HG02943 (cell line): ENCODE measurements around the gene NKX2-3.

Experiments
- ATAC-seq: cut with Tn5 transposase; IDR thresholded peaks from one replicate; pipeline ENCODE4 v1.9.1; 2021; ENCODE audit warnings: mild to moderate bottlenecking, low read depth, moderate library complexity; ENCODE audit not compliant: unreplicated experiment

NKX2-3 gene

DNA sequence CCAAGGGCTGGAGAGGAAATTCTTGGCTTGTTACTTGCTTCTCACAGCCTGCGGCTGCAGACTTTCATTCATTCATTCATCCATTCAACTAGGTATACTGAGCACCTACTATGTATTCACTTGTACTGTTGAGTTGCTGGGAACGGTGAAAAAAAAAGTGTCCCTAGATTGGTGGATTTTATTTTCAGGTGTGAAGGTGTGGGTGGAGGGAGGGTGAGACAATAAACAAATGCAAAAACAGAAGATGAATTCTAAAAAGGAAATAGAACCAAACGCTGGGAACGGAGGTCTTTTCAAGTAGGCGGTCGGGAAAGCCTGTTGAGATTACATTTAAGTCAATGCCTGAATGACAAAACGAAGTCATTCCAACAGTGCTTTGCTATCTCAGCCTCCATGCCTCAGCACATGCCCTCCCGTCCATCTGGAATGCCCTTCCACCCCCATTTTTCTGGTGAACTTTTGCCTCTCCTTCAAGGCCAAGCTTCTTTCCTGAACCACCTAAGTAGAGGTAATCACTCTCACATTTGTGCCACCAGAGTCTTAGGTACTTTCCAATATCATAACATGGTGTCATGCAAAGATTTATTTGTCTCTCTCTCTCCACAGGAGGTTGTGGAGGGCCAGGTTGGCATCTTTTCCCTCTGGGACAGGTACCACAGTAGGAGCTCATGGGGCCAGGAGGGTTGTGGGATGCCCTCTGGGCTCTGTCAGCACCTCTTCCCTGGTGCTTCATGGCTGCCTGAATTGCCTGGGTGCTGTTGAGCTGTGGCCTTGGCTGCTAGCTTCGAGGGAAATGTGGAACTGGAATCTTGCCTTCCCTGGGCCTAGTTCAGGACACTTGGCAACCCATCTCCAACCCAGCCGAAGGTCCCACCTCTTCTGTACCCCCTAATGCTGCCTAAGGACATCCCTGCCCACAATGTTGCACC lies 5.5 kb downstream of the NKX2-3 start:
- no peak for ATAC-seq

DNA sequence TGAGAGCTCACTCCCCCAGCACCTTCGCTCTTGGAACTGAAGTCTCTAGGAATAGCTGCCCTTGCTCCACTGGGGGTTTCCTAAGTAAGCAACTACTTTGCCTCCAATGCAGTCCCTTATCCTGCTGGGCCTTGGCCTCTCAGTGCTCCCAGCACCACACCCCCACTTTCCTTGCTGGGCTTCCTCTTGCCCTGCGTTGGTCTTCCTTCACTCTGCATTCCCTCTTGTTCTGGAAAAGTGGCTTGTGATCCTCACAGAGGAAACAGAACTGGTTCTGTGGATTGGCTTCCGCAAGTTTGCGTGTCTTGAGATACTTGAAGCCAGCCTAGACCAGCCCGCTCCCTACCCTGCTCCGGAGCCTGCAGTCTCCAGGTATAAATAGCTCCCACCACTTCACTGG lies 6.4 kb downstream of the NKX2-3 start:
- ATAC-seq, result no peak

DNA sequence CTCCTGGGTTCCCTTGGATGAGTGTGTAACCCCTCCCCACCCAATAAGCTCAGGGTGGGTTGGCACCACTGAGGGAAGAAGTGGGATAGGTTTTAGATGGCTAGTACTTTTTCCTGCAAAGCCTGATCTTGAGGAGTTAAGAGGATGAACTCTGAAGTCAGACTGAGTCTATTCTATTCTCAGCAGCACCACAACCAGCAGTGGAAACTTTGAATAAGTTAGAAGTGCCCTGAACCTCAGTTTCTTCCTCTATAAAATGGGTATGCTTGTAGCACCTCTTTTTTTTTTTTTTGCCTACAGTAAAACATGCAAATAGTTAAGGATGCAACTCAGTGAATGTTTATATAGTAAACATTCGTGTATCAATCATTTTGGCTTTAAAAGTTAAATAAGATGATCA lies 7.1 kb downstream of the NKX2-3 start:
- no peak for ATAC-seq

GRCh38 chr10:99540306-99540656 lies 7.5 kb downstream of the NKX2-3 start:
- ATAC-seq, result no peak

DNA sequence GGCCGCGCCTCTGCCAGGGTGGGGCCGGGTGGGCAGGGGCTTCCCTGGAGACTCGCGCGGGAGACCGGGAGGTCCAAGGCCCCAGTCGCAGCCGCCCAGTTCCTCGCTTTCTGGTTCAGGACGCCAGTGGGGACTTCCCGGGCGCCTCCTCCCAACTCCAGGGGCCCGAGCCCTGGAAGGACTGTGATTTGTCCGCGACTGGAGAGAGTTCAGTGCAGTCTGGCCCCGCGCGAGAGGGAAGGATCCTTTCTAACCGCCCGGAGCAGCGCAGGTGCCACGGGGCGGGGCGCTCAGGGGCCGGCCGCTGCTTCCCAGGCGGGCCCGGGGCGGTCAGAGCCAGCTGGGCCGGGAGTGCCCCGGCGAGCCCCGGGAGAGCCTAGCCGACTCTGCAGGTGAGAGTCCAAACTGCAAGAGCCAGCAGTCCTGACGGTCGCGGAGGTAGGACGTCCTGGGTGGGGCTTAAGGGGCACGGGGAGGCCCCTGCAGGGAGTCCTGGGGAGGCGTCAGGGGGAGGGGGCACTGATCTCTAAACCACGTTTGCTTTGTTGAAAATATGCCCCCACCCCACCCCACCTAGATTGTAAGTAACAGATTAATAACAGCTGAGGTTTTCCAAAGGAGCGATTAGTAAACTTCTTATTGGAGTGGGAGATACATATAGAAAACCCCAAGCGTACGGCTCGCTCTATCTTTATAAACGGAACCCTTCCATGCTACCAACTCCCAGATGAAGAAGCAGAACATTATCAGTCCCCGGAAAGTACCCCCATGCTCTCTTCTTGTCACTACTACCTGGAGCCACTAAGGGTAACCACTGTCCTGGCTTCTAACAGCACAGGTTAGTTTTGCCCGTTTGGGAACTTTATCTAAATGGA lies 8.2 kb downstream of the NKX2-3 start:
- ATAC-seq, result no peak

DNA sequence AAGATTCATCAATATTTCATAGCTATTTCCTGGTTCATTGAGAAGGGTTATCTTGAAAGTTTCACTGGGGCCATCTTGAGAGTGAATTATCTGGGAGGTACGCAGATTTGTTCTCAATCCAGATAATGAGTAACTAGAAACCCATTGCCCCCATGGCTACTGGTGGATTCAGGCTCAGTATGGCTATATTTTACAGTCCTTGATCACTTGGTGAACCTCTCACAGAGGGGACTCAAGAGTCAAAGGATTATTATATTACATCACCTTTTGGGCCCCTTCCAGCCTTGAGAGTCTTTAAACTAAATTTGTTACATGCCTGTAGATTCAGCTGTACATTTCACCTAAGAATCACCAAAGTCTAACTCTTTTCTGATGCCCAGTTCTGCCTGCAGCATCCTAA lies 11.6 kb downstream of the NKX2-3 start:
- ATAC-seq, result no peak

DNA sequence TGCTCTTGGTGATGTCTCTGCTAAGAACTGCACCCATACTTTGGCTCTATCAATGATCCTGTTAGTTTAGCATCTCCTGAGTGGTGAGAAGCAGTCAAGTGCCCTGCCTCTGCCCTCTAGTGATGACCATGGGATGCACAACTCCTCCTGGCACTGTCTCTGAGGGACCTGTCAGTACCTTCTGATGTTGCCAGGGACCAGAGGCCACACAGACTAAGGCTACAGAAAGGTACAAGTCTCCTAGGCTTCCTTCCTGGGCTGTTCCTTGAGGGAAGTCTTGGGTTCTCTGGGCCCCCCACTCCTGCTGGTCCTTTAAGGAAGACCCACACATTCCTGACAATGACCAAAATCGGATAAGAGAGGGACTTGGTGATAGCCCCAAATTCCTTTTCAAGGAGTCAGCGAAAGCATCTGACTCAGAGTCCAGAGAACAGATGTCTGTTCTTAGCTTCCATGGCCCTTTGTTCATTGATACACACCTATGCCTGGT lies 15.3 kb downstream of the NKX2-3 start:
- ATAC-seq, result no peak

DNA sequence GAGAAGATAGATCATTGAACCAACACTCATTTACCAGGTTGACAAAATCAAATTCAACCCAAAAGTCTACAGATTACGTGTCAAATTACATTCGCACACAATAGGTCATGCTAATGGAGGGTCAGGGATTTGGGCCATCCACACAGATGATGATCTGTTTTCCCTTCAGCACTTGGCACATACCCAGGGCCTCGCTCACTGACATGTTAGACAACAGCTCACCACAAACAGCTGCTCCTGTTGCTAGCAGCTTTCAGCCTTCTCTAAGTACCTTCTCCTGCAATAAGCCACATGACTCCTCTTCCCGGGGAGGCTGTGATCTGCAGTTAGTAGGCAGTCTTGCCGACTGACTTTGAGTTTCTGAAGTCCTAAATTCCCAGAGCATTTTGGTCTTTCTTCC lies 18.4 kb downstream of the NKX2-3 start:
- ATAC-seq, result no peak

GRCh38 chr10:99551616-99552015 lies 18.9 kb downstream of the NKX2-3 start:
- ATAC-seq, result no peak

GRCh38 chr10:99555371-99555770 lies 22.6 kb downstream of the NKX2-3 start:
- ATAC-seq, result no peak

DNA sequence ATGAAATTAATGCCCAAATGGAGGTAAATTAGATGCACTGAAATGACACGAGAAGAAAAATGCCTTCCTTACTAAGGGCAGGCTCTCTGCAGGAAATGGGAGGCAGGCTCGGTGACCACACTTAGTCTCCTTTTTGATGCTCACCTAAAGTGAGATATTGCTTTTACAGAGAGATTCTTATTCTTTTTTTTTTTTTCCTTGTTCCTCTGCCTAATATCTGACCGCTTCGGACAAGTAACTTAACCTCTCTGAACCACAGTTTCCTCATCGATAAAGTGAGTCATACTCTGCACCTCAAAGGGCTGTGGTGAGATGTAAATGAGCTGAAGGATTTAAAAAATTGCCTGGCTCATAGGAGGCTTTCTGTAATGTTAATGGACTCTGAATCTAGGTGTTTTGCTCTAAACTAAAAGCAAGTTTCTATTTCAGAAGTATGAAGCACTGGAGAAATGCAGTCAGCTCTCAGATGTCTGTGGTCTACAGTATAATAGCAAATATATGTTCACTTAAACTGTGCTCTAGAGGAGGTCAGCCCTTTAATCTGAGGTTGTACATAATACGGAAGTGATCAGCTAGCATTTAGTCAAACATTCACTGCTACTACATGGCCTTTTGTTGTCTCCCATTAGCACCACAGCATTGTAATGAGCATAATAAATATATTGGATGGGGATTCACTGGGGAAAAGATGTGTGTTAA lies 23.2 kb downstream of the NKX2-3 start:
- ATAC-seq, result peak; percentile 70

GRCh38 chr10:99557044-99557443 lies 24.3 kb downstream of the NKX2-3 start:
- ATAC-seq, result no peak

DNA sequence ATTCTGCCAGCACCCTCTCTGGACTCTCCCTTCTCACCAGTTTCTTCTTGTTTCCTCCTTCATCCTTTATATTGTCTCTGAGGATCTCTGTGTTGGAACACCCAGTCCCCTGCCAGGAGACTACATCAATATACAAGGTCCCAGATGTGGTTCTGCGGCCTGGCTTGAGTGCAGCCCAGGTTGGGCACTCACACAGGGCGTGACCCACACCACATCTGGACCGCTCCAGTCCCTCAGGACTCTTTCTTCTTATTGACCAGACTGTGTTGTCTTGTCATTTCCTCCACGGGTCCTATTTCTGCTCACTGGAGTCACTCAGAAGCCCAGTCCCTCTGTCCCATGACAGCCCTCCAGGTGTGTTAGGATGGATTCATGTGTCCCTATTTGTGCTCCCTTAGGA lies 26.0 kb downstream of the NKX2-3 start:
- no peak for ATAC-seq

GRCh38 chr10:99560277-99561126 lies 27.8 kb downstream of the NKX2-3 start:
- ATAC-seq, result no peak

- no peak for ATAC-seq
These were observed 29.9 kb downstream of the NKX2-3 start for GRCh38 chr10:99562631-99563030.

DNA sequence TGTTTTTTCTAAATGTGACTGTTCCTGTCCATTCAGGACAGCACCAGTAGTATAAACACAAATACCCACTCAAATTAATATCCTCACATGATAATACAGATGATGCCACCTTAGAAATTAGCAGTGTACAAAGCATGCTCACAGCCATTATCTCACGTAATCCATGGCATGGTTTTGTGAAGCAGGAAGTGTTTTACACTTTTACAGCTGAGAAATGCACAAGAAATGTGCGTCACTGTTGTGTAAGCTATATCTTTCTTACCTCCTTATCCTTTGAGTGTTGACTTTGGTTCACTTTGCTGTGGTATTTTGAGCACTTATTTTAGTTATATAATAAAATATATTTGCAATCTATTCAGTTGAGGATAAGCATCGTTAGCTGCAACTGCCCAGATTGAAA lies 31.6 kb downstream of the NKX2-3 start:
- no peak for ATAC-seq

DNA sequence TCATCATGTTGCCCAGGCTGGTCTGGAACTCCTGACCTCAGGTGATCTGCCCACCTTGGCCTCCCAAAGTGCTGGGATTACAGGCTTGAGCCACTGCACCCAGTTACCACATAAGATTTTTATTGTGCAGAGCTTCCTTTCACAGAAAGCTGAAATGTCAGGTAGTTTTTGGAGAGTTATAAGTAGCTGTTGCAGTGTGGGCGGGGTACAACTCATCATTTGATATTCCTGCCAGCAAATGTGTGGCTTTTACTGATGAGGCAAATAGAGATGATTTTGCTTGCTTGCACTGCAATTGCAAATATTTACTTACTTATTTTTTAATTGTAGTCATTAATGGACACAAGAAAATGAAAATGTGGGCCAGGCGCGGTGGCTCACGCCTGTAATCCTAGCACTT lies 32.4 kb downstream of the NKX2-3 start:
- no peak for ATAC-seq

DNA sequence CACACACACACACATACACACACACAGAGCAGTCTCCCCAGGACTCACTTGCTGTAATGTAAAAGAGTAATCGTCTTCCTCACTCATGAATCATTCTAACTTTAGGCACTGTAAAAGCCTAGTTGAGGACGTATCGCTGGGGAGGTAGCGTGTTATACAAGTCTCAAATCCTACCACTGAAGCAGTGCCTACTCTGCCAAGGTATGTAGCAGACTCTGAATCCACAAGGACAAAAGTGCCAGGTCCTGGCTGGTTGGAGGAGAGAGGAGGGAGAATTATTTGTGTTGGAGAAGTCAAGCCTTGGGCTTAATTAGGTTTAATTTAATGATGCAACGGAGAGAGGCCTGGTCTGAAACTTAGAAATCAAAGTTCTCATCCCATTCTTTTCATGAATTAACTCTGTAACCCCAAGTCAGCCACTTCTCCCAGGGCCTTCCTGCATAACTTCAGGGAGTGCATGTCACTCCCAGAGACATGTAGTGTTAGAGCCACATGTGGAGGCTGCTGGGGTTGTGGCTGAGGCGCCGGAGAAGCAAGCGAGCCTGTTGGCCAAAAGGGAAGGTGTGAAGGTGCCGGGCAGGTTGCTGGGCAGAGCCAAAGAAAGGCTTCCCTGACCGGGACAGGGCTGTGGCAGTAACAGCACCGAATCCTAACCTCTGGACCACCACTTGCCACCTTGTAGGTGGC lies 36.7 kb downstream of the NKX2-3 start:
- ATAC-seq, result no peak

- ATAC-seq, result no peak
These were observed 37.2 kb downstream of the NKX2-3 start for GRCh38 chr10:99569961-99570360.
